B cell (primary cell): ENCODE measurements around the gene TGFBR3. TPM values are rescaled to one million over a fixed set of nuclear protein-coding genes. Genes with fewer than 3 reads are reported as not detected.

Source experiments
- ATAC-seq: fragments of 200-7000 bp; cut with Tn5 transposase; one replicate; pipeline ENCODE4 v1.10.0; 2021; ENCODE audit warnings: low read depth, mild to moderate bottlenecking, moderate number of reproducible peaks, moderate library complexity
- CTCF ChIA-PET: fragments of 350-600 bp; sonication (Branson Sonifier 250); formaldehyde crosslinking; loops from one replicate; lab custom pipeline; 2021; ENCODE audit warnings: antibody characterized with exemption, inconsistent platforms; lab: Charles Lee
- POLR2A ChIA-PET: fragments of 350-600 bp; sonication (Branson Sonifier 250); formaldehyde crosslinking; loops from one replicate; lab custom pipeline; 2021; ENCODE audit warnings: antibody characterized with exemption; lab: Charles Lee
- DNase-seq: peaks from one replicate; pipeline ENCODE4 v3.0.0; 2013
- H2AFZ ChIP-seq: 2 replicates; pipeline ENCODE4 v1.6.1; 2012; ENCODE audit warnings: mild to moderate bottlenecking, low read depth, low read length; ENCODE audit not compliant: insufficient read depth, poor library complexity, severe bottlenecking
- H3K27ac ChIP-seq, 2 donors: 1 replicate in 1 of 2; 2 replicates in 1 of 2; pipeline ENCODE4 v1.5.1; 2012 to 2013; ENCODE audit warnings: low read length in 2 of 2, mild to moderate bottlenecking in 2 of 2, moderate library complexity in 1 of 2
- H3K27me3 ChIP-seq, 4 experiments: fragments of 200-600 bp in 1 of 4; sonication (generic) in 1 of 4; replicated peaks in 1 of 4; 1 replicate in 2 of 4; 2 replicates in 2 of 4; pipeline versions ENCODE4 v1.6.1 to v1.7.0; 2013 to 2016; ENCODE audit warnings: low read length in 3 of 4, mild to moderate bottlenecking in 2 of 4, mixed read lengths in 1 of 4, moderate library complexity in 1 of 4; ENCODE audit not compliant: insufficient read depth in 4 of 4, control insufficient read depth in 3 of 4; ENCODE audit errors: control extremely low read depth in 1 of 4
- H3K36me3 ChIP-seq, 2 experiments: replicated peaks in 1 of 2; 1 replicate in 1 of 2; 2 replicates in 1 of 2; pipeline versions ENCODE4 v1.6.1 to v1.7.1; 2013; ENCODE audit warnings: low read length in 1 of 2; ENCODE audit not compliant: insufficient read depth in 2 of 2, control insufficient read depth in 1 of 2; ENCODE audit errors: control extremely low read depth in 1 of 2, extremely low read depth in 1 of 2
- H3K4me1 ChIP-seq, 2 donors: fragments of 200-600 bp in 1 of 2; sonication (generic) in 1 of 2; 1 replicate in 1 of 2; 2 replicates in 1 of 2; pipeline versions ENCODE4 v1.5.1 to v1.6.1; 2013 to 2017; ENCODE audit warnings: low read length in 2 of 2; ENCODE audit not compliant: control insufficient read depth in 2 of 2, insufficient read depth in 2 of 2
- H3K4me2 ChIP-seq: replicated peaks from 2 replicates; pipeline ENCODE3; 2012; ENCODE audit warnings: mild to moderate bottlenecking, low read depth, low read length; ENCODE audit not compliant: poor library complexity, severe bottlenecking
- H3K4me3 ChIP-seq, 5 experiments: fragments of 200-600 bp in 1 of 5; sonication (generic) in 1 of 5; 1 replicate in 3 of 5; 2 replicates in 2 of 5; pipeline versions ENCODE4 v1.5.1 to v1.7.0; 2011 to 2016; ENCODE audit warnings: low read length in 4 of 5, mild to moderate bottlenecking in 4 of 5, low read depth in 2 of 5, control low read depth in 1 of 5, moderate library complexity in 1 of 5; ENCODE audit not compliant: insufficient read depth in 1 of 5; ENCODE audit errors: control extremely low read depth in 1 of 5, extremely low read depth in 1 of 5
- H3K79me2 ChIP-seq: fragments of 200-600 bp; sonication (generic); one replicate; pipeline ENCODE4 v1.6.0; 2016; ENCODE audit warnings: low read length; ENCODE audit not compliant: control insufficient read depth, insufficient read depth
- H3K9ac ChIP-seq: fragments of 200-600 bp; sonication (generic); 2 replicates; pipeline ENCODE4 v1.6.1; 2017; ENCODE audit warnings: mild to moderate bottlenecking, low read length, moderate library complexity
- H3K9me3 ChIP-seq, 3 donors: one replicate each; pipeline versions ENCODE4 v1.6.1 to v1.7.1; 2013; ENCODE audit warnings: low read length in 2 of 3; ENCODE audit not compliant: control insufficient read depth in 2 of 3, insufficient read depth in 1 of 3; ENCODE audit errors: control extremely low read depth in 1 of 3
- H4K20me1 ChIP-seq: 2 replicates; pipeline ENCODE4 v1.6.0; 2012; ENCODE audit warnings: mild to moderate bottlenecking, low read length; ENCODE audit not compliant: insufficient read depth, control insufficient read depth, poor library complexity, severe bottlenecking
- H3K27ac Mint-ChIP-seq: one replicate; pipeline ENCODE4 v1.8.0; 2021; ENCODE audit warnings: mixed read lengths
- H3K27me3 Mint-ChIP-seq: one replicate; pipeline ENCODE4 v1.8.0; 2021; ENCODE audit warnings: mixed read lengths
- H3K4me1 Mint-ChIP-seq: one replicate; pipeline ENCODE4 v1.8.0; 2021; ENCODE audit warnings: mixed read lengths
- H3K4me3 Mint-ChIP-seq: one replicate; pipeline ENCODE4 v1.8.0; 2021; ENCODE audit warnings: mixed read lengths
- H3K9me3 Mint-ChIP-seq: one replicate; pipeline ENCODE4 v1.8.0; 2022; ENCODE audit warnings: mixed read lengths; ENCODE audit not compliant: insufficient read depth
- EZH2 ChIP-seq: IDR thresholded peaks from 2 replicates; pipeline ENCODE4 v1.6.1; 2012; ENCODE audit warnings: borderline replicate concordance, low read depth, mild to moderate bottlenecking, moderate library complexity, low read length; ENCODE audit not compliant: insufficient read depth, poor library complexity, severe bottlenecking
- WGBS: methylation state at CpG from one replicate; pipeline ENCODE4 v1.1.5; 2013; ENCODE audit warnings: missing lambda C conversion rate; ENCODE audit not compliant: insufficient coverage; 5-methylcytosine and 5-hydroxymethylcytosine counted together
- intact Hi-C: fragments of 100-400 bp; cut with micrococcal nuclease; formaldehyde crosslinking; loops from one replicate; pipeline ENCODE4 v1.10.0; 2022
- polyA plus RNA-seq: library from polyadenylated mRNA; depleted of rRNA; stranded (reverse); fragments of >200 nt; gene quantifications from 2 replicates; pipeline ENCODE4 v1.2.3, GENCODE V29; 2012
- total RNA-seq, 2 donors: library from RNA; stranded (reverse); fragments of 120-200 nt in 1 of 2; gene quantifications; 1 replicate in 1 of 2; 2 replicates in 1 of 2; pipeline versions ENCODE4 v1.2.3 to v1.2.4, GENCODE V29; 2013 to 2022
- TF ChIP-seq, protein P1 (sequence below): fragments of 200-600 bp; IDR thresholded peaks from one replicate; pipeline ENCODE4 v1.8.0; 2022; ENCODE audit warnings: antibody characterized with exemption, mild to moderate bottlenecking

TGFBR3 gene
- total and polyA plus RNA-seq, 2 donors (not counting 1 experiment from before 2014, with no cell fraction given): 0.10 to 0.12 TPM

DNA sequence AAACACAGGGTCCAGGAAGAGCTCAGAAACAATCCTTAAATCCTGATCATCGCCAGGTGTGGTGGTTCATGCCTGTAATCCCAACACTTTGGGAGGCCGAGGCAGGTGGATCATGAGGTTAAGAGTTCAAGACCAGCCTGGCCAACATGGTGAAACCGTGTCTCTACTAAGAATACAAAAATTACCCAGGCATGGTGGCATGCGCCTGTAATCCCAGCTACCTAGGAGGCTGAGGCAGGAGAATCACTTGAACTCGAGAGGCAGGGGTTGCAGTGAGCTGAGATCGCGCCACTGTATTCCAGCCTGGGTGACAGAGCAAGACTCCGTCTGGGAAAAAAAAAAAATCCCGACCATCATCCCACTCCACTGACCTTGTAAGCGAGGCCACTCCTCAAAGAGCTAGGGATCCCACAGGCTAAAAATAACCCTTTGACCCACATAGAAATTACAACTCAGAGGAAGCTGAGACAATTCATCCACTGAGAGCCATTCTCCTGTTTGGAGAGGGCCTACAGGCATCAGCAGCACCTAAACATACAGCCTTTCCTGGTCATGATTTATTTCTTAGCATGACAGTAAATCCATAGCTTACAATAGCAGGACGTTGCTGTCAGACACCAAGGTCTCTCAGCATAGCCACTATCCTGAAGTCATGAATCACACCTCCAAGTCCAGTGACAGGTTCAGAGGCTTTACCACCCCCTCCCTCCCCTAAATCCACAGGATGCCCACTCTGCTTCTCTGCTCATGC lies 66.7 kb downstream of the TGFBR3 start:
- no peaks in the 10 kb centered on the region for H3K4me1 Mint-ChIP-seq
- no peak for DNase-seq
- H2AFZ ChIP-seq: no peak overlapping the region

DNA sequence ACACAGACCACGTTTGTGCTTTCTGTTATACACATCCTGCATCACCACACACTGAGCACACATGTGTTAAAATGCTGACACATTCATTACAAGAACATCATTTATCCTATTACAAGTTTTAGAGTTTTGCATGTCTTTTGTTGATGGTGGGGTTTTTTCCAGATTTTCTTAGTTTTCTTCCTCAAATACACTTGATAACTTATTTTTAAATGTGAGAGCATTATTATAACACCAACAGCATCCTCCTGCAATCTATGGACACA lies 67.3 kb downstream of the TGFBR3 start:
- no peaks in the 10 kb centered on the region for H3K4me1 Mint-ChIP-seq
- Histone ChIP-seq H3K4me1 (no peaks in the 10 kb centered on the region), H3K9ac (no peak overlapping the region), H3K9me3 (no peaks in the 10 kb centered on the region), H3K27ac (no peak overlapping the region), H2AFZ (no peak overlapping the region), H3K27me3 (no peaks in the 10 kb centered on the region), H3K4me3 (no peak overlapping the region), H3K36me3 (no peaks in the 10 kb centered on the region), H3K4me2 (no peak overlapping the region), H3K79me2 (no peaks in the 10 kb centered on the region), H4K20me1 (no peaks in the 10 kb centered on the region)
- no peak overlapping the region for H3K27ac Mint-ChIP-seq
- peaks cover 7% of the 10 kb centered on the region for H3K27me3 Mint-ChIP-seq
- ChIA-PET POLR2A (no interaction called here), CTCF (no interaction called here)
- no peak overlapping the region for H3K4me3 Mint-ChIP-seq
- ATAC-seq (no peak), DNase-seq (no peak)
- no CpG with 5 or more reads among the region's 1 CpG for WGBS
- no peaks in the 10 kb centered on the region for H3K9me3 Mint-ChIP-seq
- intact Hi-C loops: no loop called here
- no peak for TF ChIP-seq EZH2
- TF ChIP-seq, protein P1, sequence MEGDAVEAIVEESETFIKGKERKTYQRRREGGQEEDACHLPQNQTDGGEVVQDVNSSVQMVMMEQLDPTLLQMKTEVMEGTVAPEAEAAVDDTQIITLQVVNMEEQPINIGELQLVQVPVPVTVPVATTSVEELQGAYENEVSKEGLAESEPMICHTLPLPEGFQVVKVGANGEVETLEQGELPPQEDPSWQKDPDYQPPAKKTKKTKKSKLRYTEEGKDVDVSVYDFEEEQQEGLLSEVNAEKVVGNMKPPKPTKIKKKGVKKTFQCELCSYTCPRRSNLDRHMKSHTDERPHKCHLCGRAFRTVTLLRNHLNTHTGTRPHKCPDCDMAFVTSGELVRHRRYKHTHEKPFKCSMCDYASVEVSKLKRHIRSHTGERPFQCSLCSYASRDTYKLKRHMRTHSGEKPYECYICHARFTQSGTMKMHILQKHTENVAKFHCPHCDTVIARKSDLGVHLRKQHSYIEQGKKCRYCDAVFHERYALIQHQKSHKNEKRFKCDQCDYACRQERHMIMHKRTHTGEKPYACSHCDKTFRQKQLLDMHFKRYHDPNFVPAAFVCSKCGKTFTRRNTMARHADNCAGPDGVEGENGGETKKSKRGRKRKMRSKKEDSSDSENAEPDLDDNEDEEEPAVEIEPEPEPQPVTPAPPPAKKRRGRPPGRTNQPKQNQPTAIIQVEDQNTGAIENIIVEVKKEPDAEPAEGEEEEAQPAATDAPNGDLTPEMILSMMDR: no peak

More for the DNA sequence above, 66.7 kb downstream of the TGFBR3 start:
- H3K4me1 ChIP-seq: no peaks in the 10 kb centered on the region
- no peaks in the 10 kb centered on the region for H3K36me3 ChIP-seq
- H3K27ac ChIP-seq: no peak overlapping the region
- Mint-ChIP-seq H3K4me3 (no peak overlapping the region), H3K27ac (no peak overlapping the region), H3K27me3 (peaks cover 7% of the 10 kb centered on the region), H3K9me3 (no peaks in the 10 kb centered on the region)
- H3K27me3 ChIP-seq: no peaks in the 10 kb centered on the region
- POLR2A ChIA-PET: no interaction called here
- no peaks in the 10 kb centered on the region for H3K79me2 ChIP-seq
- CTCF ChIA-PET: no interaction called here
- no peaks in the 10 kb centered on the region for H4K20me1 ChIP-seq
- no peaks in the 10 kb centered on the region for H3K9me3 ChIP-seq
- WGBS: 88% methylated on average over 10 of the region's 11 CpGs
- H3K4me3 ChIP-seq: no peak overlapping the region
- H3K4me2 ChIP-seq: no peak overlapping the region
- intact Hi-C loops: no loop called here
- ATAC-seq: no peak
- no peak overlapping the region for H3K9ac ChIP-seq
- no peak for TF ChIP-seq EZH2
- TF ChIP-seq, protein P1: no peak
